A549 (cell line): ENCODE data around the gene TPCN2. TPM values are rescaled to one million over a fixed set of nuclear protein-coding genes. Genes with fewer than 3 reads are reported as not detected.

Experiments used
- ATAC-seq, 2 experiments: fragments of 200-7000 bp in 1 of 2; fragments of >200 bp in 1 of 2; cut with Nextera tagmentation in 1 of 2; cut with Tn5 transposase in 1 of 2; 3 replicates each; pipeline versions ENCODE4 v1.8.0 to v1.9.1; 2018 to 2020; ENCODE audit warnings: mild to moderate bottlenecking in 1 of 2, moderate library complexity in 1 of 2
- CTCF ChIA-PET: fragments of 300-600 bp; sonication (Branson Sonifier 250); formaldehyde crosslinking; extraction: SDS; loops from one replicate; lab custom pipeline; 2021; ENCODE audit warnings: antibody characterized with exemption, inconsistent platforms; lab: Yijun Ruan, JAX
- POLR2A ChIA-PET: fragments of 350-600 bp; formaldehyde crosslinking; extraction: SDS; loops from one replicate; lab custom pipeline; 2021; ENCODE audit warnings: antibody characterized with exemption, inconsistent platforms; lab: Yijun Ruan, JAX
- DNase-seq, 2 experiments: peaks; one replicate each; pipeline versions ENCODE4 v3.0.0 to v3.0.0-alpha.2; 2011 to 2016; ENCODE audit warnings: low read depth in 1 of 2, low spot score in 1 of 2
- FAIRE-seq: peaks from 2 replicates; lab custom pipeline; 2011; peaks lifted over from hg19 to GRCh38; lab: Jason Lieb, UNC
- H3K27ac ChIP-seq, 2 experiments: fragments of >200 bp; sonication (Bioruptor Twin); formaldehyde crosslinking; 3 replicates each; pipeline ENCODE4 v1.5.1; 2016 to 2017
- H3K4me1 ChIP-seq: fragments of >200 bp; sonication (Bioruptor Twin); formaldehyde crosslinking; 3 replicates; pipeline ENCODE4 v1.6.1; 2016
- H3K4me2 ChIP-seq: fragments of >200 bp; sonication (Bioruptor Twin); formaldehyde crosslinking; 3 replicates; pipeline ENCODE4 v1.6.1; 2016
- H3K4me3 ChIP-seq: fragments of >200 bp; sonication (Bioruptor Twin); formaldehyde crosslinking; 3 replicates; pipeline ENCODE4 v1.5.1; 2016
- H3K9me3 ChIP-seq: fragments of >200 bp; sonication (Bioruptor Twin); formaldehyde crosslinking; 3 replicates; pipeline ENCODE4 v1.6.1; 2016
- BHLHE40 ChIP-seq: IDR thresholded peaks from 2 replicates; pipeline ENCODE4 v1.6.1; 2012; ENCODE audit warnings: low read depth, low read length, inconsistent platforms
- CBX2 ChIP-seq: fragments of 200-600 bp; sonication (generic); IDR thresholded peaks from 2 replicates; pipeline ENCODE4 v1.6.1; 2016; ENCODE audit warnings: low read depth, mild to moderate bottlenecking, borderline replicate concordance
- CEBPB ChIP-seq, 2 experiments: fragments of >200 bp in 1 of 2; sonication (Bioruptor Twin) in 1 of 2; formaldehyde crosslinking in 1 of 2; IDR thresholded peaks; 2 replicates each; pipeline ENCODE4 v1.6.1; 2012 to 2016
- CHD2 ChIP-seq: fragments of 150-350 bp; IDR thresholded peaks from 2 replicates; pipeline ENCODE4 v1.6.1; 2014; ENCODE audit warnings: low read length; ENCODE audit not compliant: partially characterized antibody
- CHD4 ChIP-seq: fragments of 200-600 bp; sonication (generic); IDR thresholded peaks from 2 replicates; pipeline ENCODE4 v1.6.1; 2016; ENCODE audit warnings: antibody characterized with exemption, mild to moderate bottlenecking, borderline replicate concordance
- FOSB ChIP-seq: fragments of 250-450 bp; sonication (Bioruptor Pico); IDR thresholded peaks from 2 replicates; pipeline ENCODE4 v1.5.0; 2020; ENCODE audit warnings: mild to moderate bottlenecking, moderate library complexity
- HDAC2 ChIP-seq: fragments of 200-600 bp; sonication (generic); IDR thresholded peaks from 2 replicates; pipeline ENCODE4 v1.6.1; 2016
- HOXA7 ChIP-seq: fragments of 250-450 bp; sonication (Bioruptor Pico); IDR thresholded peaks from 2 replicates; pipeline ENCODE4 v1.5.0; 2020; ENCODE audit warnings: mild to moderate bottlenecking, moderate library complexity
- HOXB13 ChIP-seq: fragments of 250-450 bp; sonication (Bioruptor Pico); IDR thresholded peaks from 2 replicates; pipeline ENCODE4 v1.5.0; 2020; ENCODE audit warnings: low read depth, mild to moderate bottlenecking, moderate library complexity
- HOXB5 ChIP-seq: fragments of 250-450 bp; sonication (Bioruptor Pico); IDR thresholded peaks from 2 replicates; pipeline ENCODE4 v1.5.0; 2020; ENCODE audit warnings: mild to moderate bottlenecking, moderate library complexity
- JUNB ChIP-seq: fragments of >200 bp; sonication (Bioruptor Twin); formaldehyde crosslinking; IDR thresholded peaks from 2 replicates; pipeline ENCODE4 v1.6.1; 2016
- KDM1A ChIP-seq: fragments of 200-600 bp; sonication (generic); IDR thresholded peaks from 2 replicates; pipeline ENCODE4 v1.6.1; 2016; ENCODE audit warnings: low read depth, mild to moderate bottlenecking
- NFE2L2 ChIP-seq: fragments of 150-350 bp; conservative IDR thresholded peaks from 2 replicates; pipeline ENCODE4 v1.6.1; 2014; ENCODE audit warnings: low read length
- PHF8 ChIP-seq: fragments of 200-600 bp; sonication (generic); IDR thresholded peaks from 2 replicates; pipeline ENCODE4 v1.6.1; 2016; ENCODE audit warnings: low read depth, mild to moderate bottlenecking, antibody characterized with exemption, moderate library complexity, borderline replicate concordance
- RCOR1 ChIP-seq: fragments of 150-350 bp; IDR thresholded peaks from 2 replicates; pipeline ENCODE4 v1.6.1; 2014; ENCODE audit warnings: antibody characterized with exemption, low read length, low read depth
- TP53 ChIP-seq: fragments of 250-450 bp; sonication (Bioruptor Pico); IDR thresholded peaks from 2 replicates; pipeline ENCODE4 v1.5.0; 2021; ENCODE audit warnings: mild to moderate bottlenecking, moderate library complexity
- WGBS: methylation state at CpG from one replicate; pipeline ENCODE4 v1.1.6; 2017; ENCODE audit errors: missing lambda C conversion rate; 5-methylcytosine and 5-hydroxymethylcytosine counted together
- polyA plus RNA-seq, 4 experiments: library from polyadenylated mRNA; depleted of rRNA in 3 of 4; stranded (reverse); fragments of >200 nt; fragmentation: RNase III in 1 of 4; extraction: RNeasy Plus Mini Kit Qiagen cat#74134 plus additional on column Dnase treatment in 1 of 4; gene quantifications; 2 replicates in 3 of 4; 3 replicates in 1 of 4; pipeline ENCODE4 v1.2.3, GENCODE V29; 2011 to 2017
- TF ChIP-seq, protein P1 (sequence below): fragments of 200-600 bp; sonication (generic); IDR thresholded peaks from 2 replicates; pipeline ENCODE4 v1.6.1; 2016; ENCODE audit warnings: antibody characterized with exemption, mild to moderate bottlenecking, moderate library complexity
- TF ChIP-seq, protein P2 (sequence below): fragments of >200 bp; sonication (Bioruptor Twin); formaldehyde crosslinking; IDR thresholded peaks from 2 replicates; pipeline ENCODE4 v1.6.1; 2016
- TF ChIP-seq, protein P3 (sequence below): IDR thresholded peaks from 2 replicates; pipeline ENCODE4 v1.6.1; 2012; ENCODE audit warnings: low read depth, borderline replicate concordance
- TF ChIP-seq, protein P4 (sequence below): fragments of >200 bp; sonication (Bioruptor Twin); formaldehyde crosslinking; IDR thresholded peaks from 3 replicates; pipeline ENCODE4 v1.5.1; 2016

TPCN2 gene
- polyA plus RNA-seq, 2 of the 4 experiments (the other 2 are of a cell fraction), result 8.1 to 8.8 TPM

DNA sequence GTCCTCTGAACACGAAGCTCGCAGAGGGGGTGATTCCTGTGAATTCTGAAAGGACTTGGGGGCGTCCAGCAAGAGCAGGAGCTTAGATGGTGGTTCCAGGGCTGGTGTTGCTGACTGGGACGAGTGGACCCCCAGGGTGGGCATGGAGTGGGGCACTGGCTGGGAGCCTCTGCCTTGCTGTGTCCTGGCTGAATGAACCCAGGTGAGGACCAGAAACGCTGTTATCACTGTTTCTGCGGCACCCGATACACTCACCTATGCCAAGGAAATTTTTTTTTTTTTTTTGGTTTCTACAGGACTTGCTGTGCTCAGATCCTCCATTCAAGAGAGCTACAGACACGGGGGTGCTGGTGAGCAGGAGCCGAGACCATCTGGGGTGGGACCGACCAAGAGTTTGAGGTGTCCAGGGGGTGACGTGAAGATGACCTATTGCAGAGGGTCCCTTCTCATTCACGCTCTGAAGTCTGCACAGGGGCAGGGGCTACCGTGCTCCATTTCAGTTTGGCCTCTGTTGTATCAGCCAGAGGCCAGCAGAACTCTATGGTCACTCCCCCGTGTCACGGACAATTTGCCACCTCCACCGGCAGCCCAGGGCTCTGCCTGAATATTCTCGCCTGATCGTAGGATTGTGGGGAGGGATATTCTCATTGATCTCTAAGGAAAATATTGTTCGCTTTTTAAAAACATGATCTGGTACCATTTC is 110.6 kb downstream of the TPCN2 start:
- ChIA-PET POLR2A (no interaction called here), CTCF (no interaction called here)
- H3K9me3 ChIP-seq, result peaks cover 3% of the 10 kb centered on the region; the same call in 1 of the 3 replicates
- FAIRE-seq (no peak), ATAC-seq (no peak), DNase-seq (no peak)
- no peak for TF ChIP-seq RCOR1
- H3K4me3 ChIP-seq, result no peak overlapping the region
- no peak overlapping the region for H3K27ac ChIP-seq
- H3K4me2 ChIP-seq, result no peak overlapping the region
- peaks cover 10% of the 10 kb centered on the region; the same call in 2 of the 3 replicates for H3K4me1 ChIP-seq
- 84% methylated on average over 19 of the region's 19 CpGs for WGBS

DNA sequence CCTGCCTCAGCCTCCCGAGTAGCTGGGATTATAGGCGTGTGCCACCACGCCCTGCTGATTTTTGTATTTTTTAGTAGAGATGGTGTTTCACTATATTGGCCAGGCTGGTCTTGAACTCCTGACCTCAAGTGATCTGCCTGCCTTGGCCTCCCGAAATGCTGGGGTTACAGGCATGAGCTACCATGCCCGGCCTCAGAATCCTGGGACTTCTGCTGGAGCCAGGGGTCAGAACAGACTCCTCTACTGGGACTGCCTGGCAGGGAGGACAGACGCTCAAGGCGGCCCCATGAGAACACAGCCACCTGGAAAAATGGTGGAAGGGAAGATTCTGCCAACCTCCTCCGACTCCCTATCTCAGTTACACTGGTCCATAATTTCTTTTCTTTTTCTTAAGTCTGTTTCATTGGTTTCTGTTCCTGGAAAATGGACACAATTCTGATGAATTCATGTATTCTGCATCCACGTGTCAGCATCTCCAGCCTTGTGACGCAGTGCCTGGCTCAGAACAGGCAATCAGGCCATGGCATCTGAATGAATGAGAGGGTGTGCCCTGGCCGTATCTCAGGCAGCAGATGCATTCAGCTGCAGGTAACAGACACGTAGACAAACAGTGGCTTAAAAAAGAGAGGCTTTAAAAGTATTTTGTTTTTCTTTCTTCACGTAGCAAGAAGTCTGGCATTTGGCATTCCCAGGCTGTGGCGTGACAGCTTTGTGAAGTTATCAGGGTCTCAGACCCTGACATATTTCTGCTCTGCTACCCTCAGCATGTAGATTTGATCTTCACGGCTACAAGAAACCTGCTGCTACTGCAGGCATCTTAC is 111.8 kb downstream of the TPCN2 start:
- CTCF ChIA-PET, result no interaction called here
- TF ChIP-seq JUNB, result no peak
- TF ChIP-seq CHD4, result no peak
- TF ChIP-seq FOSB (CRISPR knock-in tag), result no peak
- no peak for TF ChIP-seq NFE2L2
- TF ChIP-seq KDM1A, result no peak
- TF ChIP-seq, protein P1, sequence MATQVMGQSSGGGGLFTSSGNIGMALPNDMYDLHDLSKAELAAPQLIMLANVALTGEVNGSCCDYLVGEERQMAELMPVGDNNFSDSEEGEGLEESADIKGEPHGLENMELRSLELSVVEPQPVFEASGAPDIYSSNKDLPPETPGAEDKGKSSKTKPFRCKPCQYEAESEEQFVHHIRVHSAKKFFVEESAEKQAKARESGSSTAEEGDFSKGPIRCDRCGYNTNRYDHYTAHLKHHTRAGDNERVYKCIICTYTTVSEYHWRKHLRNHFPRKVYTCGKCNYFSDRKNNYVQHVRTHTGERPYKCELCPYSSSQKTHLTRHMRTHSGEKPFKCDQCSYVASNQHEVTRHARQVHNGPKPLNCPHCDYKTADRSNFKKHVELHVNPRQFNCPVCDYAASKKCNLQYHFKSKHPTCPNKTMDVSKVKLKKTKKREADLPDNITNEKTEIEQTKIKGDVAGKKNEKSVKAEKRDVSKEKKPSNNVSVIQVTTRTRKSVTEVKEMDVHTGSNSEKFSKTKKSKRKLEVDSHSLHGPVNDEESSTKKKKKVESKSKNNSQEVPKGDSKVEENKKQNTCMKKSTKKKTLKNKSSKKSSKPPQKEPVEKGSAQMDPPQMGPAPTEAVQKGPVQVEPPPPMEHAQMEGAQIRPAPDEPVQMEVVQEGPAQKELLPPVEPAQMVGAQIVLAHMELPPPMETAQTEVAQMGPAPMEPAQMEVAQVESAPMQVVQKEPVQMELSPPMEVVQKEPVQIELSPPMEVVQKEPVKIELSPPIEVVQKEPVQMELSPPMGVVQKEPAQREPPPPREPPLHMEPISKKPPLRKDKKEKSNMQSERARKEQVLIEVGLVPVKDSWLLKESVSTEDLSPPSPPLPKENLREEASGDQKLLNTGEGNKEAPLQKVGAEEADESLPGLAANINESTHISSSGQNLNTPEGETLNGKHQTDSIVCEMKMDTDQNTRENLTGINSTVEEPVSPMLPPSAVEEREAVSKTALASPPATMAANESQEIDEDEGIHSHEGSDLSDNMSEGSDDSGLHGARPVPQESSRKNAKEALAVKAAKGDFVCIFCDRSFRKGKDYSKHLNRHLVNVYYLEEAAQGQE, result no peak
- POLR2A ChIA-PET, result no interaction called here
- Histone ChIP-seq H3K4me1 (peaks cover 10% of the 10 kb centered on the region; the same call in 2 of the 3 replicates), H3K9me3 (peaks cover 3% of the 10 kb centered on the region; the same call in 1 of the 3 replicates), H3K4me2 (no peak overlapping the region), H3K27ac (no peak overlapping the region), H3K4me3 (no peak overlapping the region)
- FAIRE-seq (no peak), DNase-seq (no peak), ATAC-seq (no peak)
- 79% methylated on average over 15 of the region's 15 CpGs for WGBS

DNA sequence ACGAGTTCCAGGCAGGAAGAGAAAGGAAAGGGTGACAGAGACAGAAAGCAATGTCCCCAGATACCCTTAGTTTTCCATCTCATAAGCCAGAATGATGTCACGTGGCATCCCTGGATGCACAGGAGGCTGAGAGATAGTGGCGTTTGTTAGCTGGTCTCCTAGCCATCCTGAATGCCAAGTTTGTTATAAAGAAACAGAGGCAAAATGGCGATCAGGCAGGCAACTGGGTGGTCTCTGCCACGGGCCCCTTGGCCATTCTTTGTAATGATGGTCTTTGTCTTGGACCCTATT is 112.3 kb downstream of the TPCN2 start:
- DNase-seq (no peak), FAIRE-seq (no peak), ATAC-seq (no peak)
- no peak for TF ChIP-seq HDAC2
- CTCF ChIA-PET, result no interaction called here
- 44% methylated on average over 5 of the region's 5 CpGs for WGBS
- POLR2A ChIA-PET, result no interaction called here
- Histone ChIP-seq H3K4me3 (no peak overlapping the region), H3K9me3 (peaks cover 3% of the 10 kb centered on the region; the same call in 1 of the 3 replicates), H3K27ac (no peak overlapping the region), H3K4me2 (no peak overlapping the region), H3K4me1 (peaks cover 11% of the 10 kb centered on the region)

DNA sequence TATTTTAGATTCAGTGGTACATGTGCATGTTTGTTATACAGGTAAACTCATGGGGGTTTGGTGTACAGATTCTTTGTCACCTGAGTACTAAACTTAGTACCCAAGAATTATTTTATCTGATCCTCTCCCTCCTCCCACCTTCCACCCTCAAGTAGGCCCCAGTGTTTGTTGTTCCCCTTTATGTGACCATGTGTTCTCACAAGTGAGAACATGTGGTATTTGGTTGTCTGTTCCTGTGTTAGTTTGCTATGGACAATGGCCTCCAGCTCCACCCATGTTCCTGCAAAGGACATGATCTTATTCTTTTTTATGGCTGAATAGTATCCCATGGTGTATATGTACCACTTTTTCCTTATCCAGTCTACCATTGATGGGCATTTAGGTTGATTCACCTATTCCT is 113.8 kb downstream of the TPCN2 start:
- Histone ChIP-seq H3K4me2 (no peak overlapping the region), H3K27ac (no peak overlapping the region), H3K9me3 (peaks cover 3% of the 10 kb centered on the region; the same call in 1 of the 3 replicates), H3K4me3 (no peak overlapping the region), H3K4me1 (peaks cover 15% of the 10 kb centered on the region)
- no peak for ATAC-seq
- ChIA-PET POLR2A (no interaction called here), CTCF (no interaction called here)
- TF ChIP-seq HOXB5 (no peak), HOXB13 (CRISPR knock-in tag) (no peak), CBX2 (no peak), PHF8 (no peak), BHLHE40 (no peak), CEBPB (IDR thresholded peaks at IDR 0.05) (no peak), HOXA7 (CRISPR knock-in tag) (no peak), CHD2 (no peak), TP53 (no peak), FOSB (CRISPR knock-in tag) (no peak), CHD4 (no peak)
- TF ChIP-seq, protein P2, sequence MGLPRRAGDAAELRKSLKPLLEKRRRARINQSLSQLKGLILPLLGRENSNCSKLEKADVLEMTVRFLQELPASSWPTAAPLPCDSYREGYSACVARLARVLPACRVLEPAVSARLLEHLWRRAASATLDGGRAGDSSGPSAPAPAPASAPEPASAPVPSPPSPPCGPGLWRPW, result no peak
- TF ChIP-seq, protein P3, sequence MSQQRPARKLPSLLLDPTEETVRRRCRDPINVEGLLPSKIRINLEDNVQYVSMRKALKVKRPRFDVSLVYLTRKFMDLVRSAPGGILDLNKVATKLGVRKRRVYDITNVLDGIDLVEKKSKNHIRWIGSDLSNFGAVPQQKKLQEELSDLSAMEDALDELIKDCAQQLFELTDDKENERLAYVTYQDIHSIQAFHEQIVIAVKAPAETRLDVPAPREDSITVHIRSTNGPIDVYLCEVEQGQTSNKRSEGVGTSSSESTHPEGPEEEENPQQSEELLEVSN, result no peak
- TF ChIP-seq, protein P4, sequence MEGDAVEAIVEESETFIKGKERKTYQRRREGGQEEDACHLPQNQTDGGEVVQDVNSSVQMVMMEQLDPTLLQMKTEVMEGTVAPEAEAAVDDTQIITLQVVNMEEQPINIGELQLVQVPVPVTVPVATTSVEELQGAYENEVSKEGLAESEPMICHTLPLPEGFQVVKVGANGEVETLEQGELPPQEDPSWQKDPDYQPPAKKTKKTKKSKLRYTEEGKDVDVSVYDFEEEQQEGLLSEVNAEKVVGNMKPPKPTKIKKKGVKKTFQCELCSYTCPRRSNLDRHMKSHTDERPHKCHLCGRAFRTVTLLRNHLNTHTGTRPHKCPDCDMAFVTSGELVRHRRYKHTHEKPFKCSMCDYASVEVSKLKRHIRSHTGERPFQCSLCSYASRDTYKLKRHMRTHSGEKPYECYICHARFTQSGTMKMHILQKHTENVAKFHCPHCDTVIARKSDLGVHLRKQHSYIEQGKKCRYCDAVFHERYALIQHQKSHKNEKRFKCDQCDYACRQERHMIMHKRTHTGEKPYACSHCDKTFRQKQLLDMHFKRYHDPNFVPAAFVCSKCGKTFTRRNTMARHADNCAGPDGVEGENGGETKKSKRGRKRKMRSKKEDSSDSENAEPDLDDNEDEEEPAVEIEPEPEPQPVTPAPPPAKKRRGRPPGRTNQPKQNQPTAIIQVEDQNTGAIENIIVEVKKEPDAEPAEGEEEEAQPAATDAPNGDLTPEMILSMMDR, result no peak
- no peak for FAIRE-seq
- DNase-seq, result no peak
